Panc1 (cell line): ENCODE results near the gene NXF3.
"Not testable (repeated sequence)": the region's sequence is repeated elsewhere in the genome, so short reads cannot be mapped to it uniquely, and the experiment has no call there.

Experiments
- CTCF ChIP-seq: fragments of 450-650 bp; IDR thresholded peaks from 2 replicates; pipeline ENCODE4 v1.5.1; 2017; ENCODE audit warnings: mild to moderate bottlenecking
- POLR2AphosphoS5 ChIP-seq: IDR thresholded peaks from 2 replicates; pipeline ENCODE4 v1.6.1; 2012; ENCODE audit warnings: mild to moderate bottlenecking, low read depth, low read length, moderate library complexity
- REST ChIP-seq, 2 experiments: IDR thresholded peaks; 2 replicates each; pipeline ENCODE4 v1.6.1; 2011 to 2012; ENCODE audit warnings: low read depth in 2 of 2, control low read depth in 1 of 2, low read length in 1 of 2, mild to moderate bottlenecking in 1 of 2, moderate library complexity in 1 of 2; ENCODE audit not compliant: insufficient read depth in 1 of 2
- SIN3A ChIP-seq: IDR thresholded peaks from 2 replicates; pipeline ENCODE4 v1.6.1; 2012; ENCODE audit warnings: low read depth, mild to moderate bottlenecking, low read length, moderate library complexity, borderline replicate concordance; ENCODE audit not compliant: insufficient read depth

GRCh38 chrX:103116970-103117369, 24.0 kb upstream of the NXF3 start:
- not testable (repeated sequence) for TF ChIP-seq CTCF; POLR2AphosphoS5; SIN3A; REST (IDR thresholded peaks at IDR 0.05; ENCODE audit: insufficient read depth in 1 of 2, low read depth in 2 of 2, low read length in 1 of 2)
